Peyer's patch (tissue), 4 donors: Measurements from ENCODE around the gene PXDN. TPM values are rescaled to one million over a fixed set of nuclear protein-coding genes. Genes with fewer than 3 reads are reported as not detected.

ENCODE experiments used
- DNase-seq, 3 donors: peaks; one replicate each; pipeline ENCODE4 v3.0.0-alpha.2; 2017 to 2019
- H3K27ac ChIP-seq, 4 donors: fragments of 200-600 bp; sonication (generic); one replicate each; pipeline ENCODE4 v1.5.1; 2016 to 2019
- H3K27me3 ChIP-seq, 2 donors: fragments of 200-600 bp; sonication (generic); one replicate each; pipeline ENCODE4 v1.5.1; 2019
- H3K36me3 ChIP-seq, 3 donors: fragments of 200-600 bp; sonication (generic); one replicate each; pipeline ENCODE4 v1.5.1; 2016 to 2019
- H3K4me1 ChIP-seq, 4 donors: fragments of 200-600 bp; sonication (generic); one replicate each; pipeline ENCODE4 v1.5.1; 2016 to 2019
- H3K4me3 ChIP-seq, 4 donors: fragments of 200-600 bp; sonication (generic); 1 replicate in 3 of 4; 2 replicates in 1 of 4; pipeline ENCODE4 v1.5.1; 2016 to 2019; ENCODE audit warnings: mild to moderate bottlenecking in 1 of 4
- H3K9me3 ChIP-seq, 4 donors: fragments of 200-600 bp; sonication (generic); one replicate each; pipeline ENCODE4 v1.5.1; 2016 to 2019; ENCODE audit warnings: mild to moderate bottlenecking in 1 of 4
- CTCF ChIP-seq, 6 experiments: fragments of 450-650 bp in 4 of 6; fragments of 200-600 bp in 2 of 6; sonication (generic) in 1 of 6; IDR thresholded peaks; one replicate each; pipeline ENCODE4 v1.5.1; 2017 to 2019; ENCODE audit warnings: antibody characterized with exemption in 6 of 6, mild to moderate bottlenecking in 3 of 6, moderate library complexity in 1 of 6
- POLR2A ChIP-seq, 2 donors: fragments of 450-650 bp; IDR thresholded peaks; one replicate each; pipeline ENCODE4 v1.5.1; 2017; ENCODE audit warnings: antibody characterized with exemption in 2 of 2, mild to moderate bottlenecking in 2 of 2, moderate library complexity in 2 of 2
- total RNA-seq, 4 donors: library from RNA; depleted of rRNA; stranded (reverse); fragments of >200 nt; gene quantifications; one replicate each; pipeline ENCODE4 v1.1.0, GENCODE V29; 2016

PXDN gene
- total RNA-seq, 4 donors from 2014 or later, result 7.5 to 148 (median 21.0) TPM

GRCh38 chr2:1790473-1790872 is 46.2 kb upstream of the PXDN start:
- H3K4me3 ChIP-seq, result no peak overlapping the region
- TF ChIP-seq POLR2A (IDR thresholded peaks at IDR 0.05) (no peak), CTCF (IDR thresholded peaks at IDR 0.05) (no peak)
- no peaks in the 10 kb centered on the region for H3K4me1 ChIP-seq
- DNase-seq, result no peak
- no peaks in the 10 kb centered on the region for H3K27me3 ChIP-seq
- H3K27ac ChIP-seq, result no peak overlapping the region
- H3K36me3 ChIP-seq, result no peaks in the 10 kb centered on the region
- H3K9me3 ChIP-seq, result no peaks in the 10 kb centered on the region

- no peak overlapping the region for H3K4me3 ChIP-seq
- no peak overlapping the region for H3K27ac ChIP-seq
- H3K4me1 ChIP-seq, result no peaks in the 10 kb centered on the region
- no peaks in the 10 kb centered on the region for H3K27me3 ChIP-seq
- no peaks in the 10 kb centered on the region for H3K9me3 ChIP-seq
- no peak for DNase-seq
- no peaks in the 10 kb centered on the region for H3K36me3 ChIP-seq
- TF ChIP-seq CTCF (IDR thresholded peaks at IDR 0.05), result no peak
- no peak for TF ChIP-seq POLR2A (IDR thresholded peaks at IDR 0.05)
Observed at GRCh38 chr2:1789610-1790009, 45.3 kb upstream of the PXDN start.

GRCh38 chr2:1788478-1788959 is 44.2 kb upstream of the PXDN start:
- H3K4me3 ChIP-seq, result no peak overlapping the region
- DNase-seq, result no peak
- no peak overlapping the region for H3K27ac ChIP-seq
- H3K27me3 ChIP-seq, result no peaks in the 10 kb centered on the region
- no peaks in the 10 kb centered on the region for H3K36me3 ChIP-seq
- no peak for TF ChIP-seq POLR2A (IDR thresholded peaks at IDR 0.05)
- no peak for TF ChIP-seq CTCF (IDR thresholded peaks at IDR 0.05)
- no peaks in the 10 kb centered on the region for H3K9me3 ChIP-seq
- H3K4me1 ChIP-seq, result no peaks in the 10 kb centered on the region

- no peak overlapping the region for H3K4me3 ChIP-seq
- no peak overlapping the region for H3K27ac ChIP-seq
- H3K27me3 ChIP-seq, result no peaks in the 10 kb centered on the region
- no peak for DNase-seq
- TF ChIP-seq POLR2A (IDR thresholded peaks at IDR 0.05) (no peak), CTCF (IDR thresholded peaks at IDR 0.05) (no peak)
- H3K36me3 ChIP-seq, result no peaks in the 10 kb centered on the region
- H3K4me1 ChIP-seq, result no peaks in the 10 kb centered on the region
- H3K9me3 ChIP-seq, result no peaks in the 10 kb centered on the region
Observed at GRCh38 chr2:1787755-1788477, 43.6 kb upstream of the PXDN start.

- Histone ChIP-seq H3K27me3 (no peaks in the 10 kb centered on the region), H3K27ac (no peak overlapping the region), H3K4me3 (no peak overlapping the region), H3K4me1 (no peaks in the 10 kb centered on the region), H3K9me3 (no peaks in the 10 kb centered on the region), H3K36me3 (no peaks in the 10 kb centered on the region)
- no peak for DNase-seq
- TF ChIP-seq CTCF (IDR thresholded peaks at IDR 0.05) (no peak), POLR2A (IDR thresholded peaks at IDR 0.05) (no peak)
Observed at GRCh38 chr2:1784986-1785617, 40.8 kb upstream of the PXDN start.
